ENCODE results near the gene CDKL4.
"Not testable (repeated sequence)": the region's sequence is repeated elsewhere in the genome, so short reads cannot be mapped to it uniquely, and the experiment has no call there.

- TF ChIP-seq RELA (CRISPR knock-in tag; IDR thresholded peaks at IDR 0.05); ZNF713 (CRISPR knock-in tag; IDR thresholded peaks at IDR 0.05); ZNF101 (CRISPR knock-in tag; IDR thresholded peaks at IDR 0.05; ENCODE audit: borderline replicate concordance, low read depth); ZFP36 (IDR thresholded peaks at IDR 0.05; ENCODE audit: borderline replicate concordance, low read depth, low read length, partially characterized antibody); FOSL2 (CRISPR knock-in tag; IDR thresholded peaks at IDR 0.05): not testable (repeated sequence)
Measured at GRCh38 chr2:39140948-39141333, 102.8 kb downstream of the CDKL4 start.

Measured in HepG2 (cell line).